Endothelial cell of umbilical vein (primary cell): Measurements from ENCODE around the gene MAEA. TPM values are rescaled to one million over a fixed set of nuclear protein-coding genes. Genes with fewer than 3 reads are reported as not detected.

Experiments used
- BruUV-seq: library from RNA; stranded (reverse); fragments of 400-500 nt; replicated peaks from 2 replicates; lab custom pipeline; 2021; lab: Mats Ljungman, UMichigan
- CTCF ChIA-PET: fragments of 300-600, 350-600 bp; sonication (Branson Sonifier 250); formaldehyde crosslinking; loops from one replicate; lab custom pipeline; 2021; ENCODE audit warnings: antibody characterized with exemption, inconsistent platforms; lab: Charles Lee
- POLR2A ChIA-PET: fragments of 300-600, 350-600 bp; sonication (Branson Sonifier 250); formaldehyde crosslinking; loops from one replicate; lab custom pipeline; 2021; ENCODE audit warnings: antibody characterized with exemption, inconsistent platforms; lab: Charles Lee
- DNase-seq: peaks from one replicate; pipeline ENCODE4 v3.0.0-alpha.2; 2011; ENCODE audit warnings: low read depth, low spot score
- FAIRE-seq: peaks from 2 replicates; lab custom pipeline; 2011; peaks lifted over from hg19 to GRCh38; lab: Jason Lieb, UNC
- H2AFZ ChIP-seq: 2 replicates; pipeline ENCODE4 v1.6.0; 2012; ENCODE audit warnings: low read depth, low read length, control low read depth, inconsistent platforms
- H3K27ac ChIP-seq: 2 replicates; pipeline ENCODE4 v1.5.1; 2011; ENCODE audit warnings: low read depth, mild to moderate bottlenecking, control low read depth, low read length, moderate library complexity; ENCODE audit not compliant: insufficient read depth
- H3K27me3 ChIP-seq, 2 experiments: 2 replicates each; pipeline versions ENCODE4 v1.6.0 to v1.6.1; 2011; ENCODE audit warnings: low read length in 2 of 2, mixed read lengths in 1 of 2; ENCODE audit not compliant: control insufficient read depth in 2 of 2, insufficient read depth in 2 of 2
- H3K36me3 ChIP-seq, 2 experiments: 2 replicates in 1 of 2; 3 replicates in 1 of 2; pipeline ENCODE4 v1.5.1; 2011; ENCODE audit warnings: low read length in 2 of 2, mild to moderate bottlenecking in 1 of 2, moderate library complexity in 1 of 2; ENCODE audit not compliant: control insufficient read depth in 2 of 2, insufficient read depth in 2 of 2; ENCODE audit errors: extremely low read depth in 1 of 2
- H3K4me1 ChIP-seq: 3 replicates; pipeline ENCODE4 v1.5.1; 2011; ENCODE audit warnings: mild to moderate bottlenecking, low read length; ENCODE audit not compliant: control insufficient read depth, insufficient read depth; ENCODE audit errors: extremely low read depth
- H3K4me2 ChIP-seq: 2 replicates; pipeline ENCODE4 v1.6.1; 2011; ENCODE audit warnings: low read length, control low read depth, mixed read lengths; ENCODE audit not compliant: insufficient read depth
- H3K4me3 ChIP-seq, 3 experiments: fragments of 200-600 bp in 1 of 3; sonication (generic), shearing (Covaris generic) in 1 of 3; replicated peaks in 1 of 3; 2 replicates each; pipeline ENCODE4 v1.5.1; 2011 to 2016; ENCODE audit warnings: control low read depth in 3 of 3, low read length in 3 of 3, mild to moderate bottlenecking in 2 of 3, inconsistent platforms in 1 of 3, low read depth in 1 of 3, moderate library complexity in 1 of 3; ENCODE audit not compliant: insufficient read depth in 1 of 3
- H3K79me2 ChIP-seq: 2 replicates; pipeline ENCODE4 v1.6.0; 2012; ENCODE audit warnings: low read length, inconsistent platforms; ENCODE audit not compliant: control insufficient read depth, insufficient read depth
- H3K9ac ChIP-seq: replicated peaks from 2 replicates; pipeline ENCODE3; 2011; ENCODE audit warnings: low read length, control low read depth; ENCODE audit not compliant: insufficient read depth; ENCODE audit errors: extremely low read depth
- H3K9me1 ChIP-seq: replicated peaks from 3 replicates; pipeline ENCODE4 v1.6.0; 2011; ENCODE audit warnings: mild to moderate bottlenecking, low read length; ENCODE audit not compliant: control insufficient read depth, insufficient read depth; ENCODE audit errors: extremely low read depth
- H3K9me3 ChIP-seq: replicated peaks from 2 replicates; pipeline ENCODE4 v1.5.1; 2012; ENCODE audit warnings: low read length, inconsistent platforms; ENCODE audit not compliant: control insufficient read depth, insufficient read depth
- H4K20me1 ChIP-seq: replicated peaks from 2 replicates; pipeline ENCODE3; 2011; ENCODE audit warnings: mild to moderate bottlenecking, low read length; ENCODE audit not compliant: control insufficient read depth, insufficient read depth; ENCODE audit errors: extremely low read depth
- EZH2 ChIP-seq: IDR thresholded peaks from 2 replicates; pipeline ENCODE4 v1.6.1; 2012; ENCODE audit warnings: borderline replicate concordance, low read depth, mild to moderate bottlenecking, moderate library complexity, low read length, inconsistent platforms; ENCODE audit not compliant: severe bottlenecking
- FOS ChIP-seq: IDR thresholded peaks from 2 replicates; pipeline ENCODE4 v1.6.1; 2011; ENCODE audit warnings: mild to moderate bottlenecking, low read length, moderate library complexity, borderline replicate concordance; ENCODE audit not compliant: insufficient read depth
- GATA2 ChIP-seq: IDR thresholded peaks from 2 replicates; pipeline ENCODE4 v1.7.0; 2011; ENCODE audit warnings: low read depth, mild to moderate bottlenecking, moderate library complexity, mixed read lengths, low read length; ENCODE audit not compliant: insufficient read length, insufficient read depth
- JUN ChIP-seq: IDR thresholded peaks from 2 replicates; pipeline ENCODE4 v1.6.1; 2011; ENCODE audit warnings: borderline replicate concordance, low read depth; ENCODE audit not compliant: insufficient read length, insufficient read depth
- MYC ChIP-seq: IDR thresholded peaks from one replicate; pipeline ENCODE4 v1.6.1; 2011; ENCODE audit warnings: mild to moderate bottlenecking, low read depth, low read length
- POLR2A ChIP-seq: IDR thresholded peaks from 2 replicates; pipeline ENCODE4 v1.6.1; 2012; ENCODE audit warnings: low read depth, mild to moderate bottlenecking, control low read depth, low read length
- POLR2AphosphoS5 ChIP-seq: IDR thresholded peaks from 2 replicates; pipeline ENCODE4 v1.6.1; 2012; ENCODE audit warnings: low read depth, mild to moderate bottlenecking, control low read depth, low read length, moderate library complexity; ENCODE audit not compliant: insufficient read depth
- dilution Hi-C: fragments of 300-500 bp; cut with MboI; formaldehyde crosslinking; loops from one replicate; pipeline ENCODE4 v1.15.0; 2019; ENCODE audit warnings: low sequenced_read_pairs; ENCODE audit not compliant: extremely low pct_ligation_motif_present
- intact Hi-C: fragments of 100-400 bp; cut with micrococcal nuclease; formaldehyde crosslinking; loops from one replicate; pipeline ENCODE4 v1.10.0; 2022
- polyA plus RNA-seq, 4 experiments: library from polyadenylated mRNA; depleted of rRNA in 3 of 4; stranded (reverse) in 3 of 4; unstranded in 1 of 4; fragments of >200 nt; gene quantifications; 2 replicates each; pipeline versions ENCODE4 v1.2.1 to v1.2.3, GENCODE V29; 2011 to 2012; ENCODE audit warnings: missing spikeins in 1 of 4
- total RNA-seq: library from RNA; stranded (reverse); gene quantifications from 2 replicates; pipeline ENCODE4 v1.2.3, GENCODE V29; 2021
- TF ChIP-seq, protein P1 (sequence below), 2 donors: IDR thresholded peaks; 1 replicate in 1 of 2; 2 replicates in 1 of 2; pipeline ENCODE4 v1.5.1; 2011; ENCODE audit warnings: low read length in 2 of 2, mild to moderate bottlenecking in 2 of 2, moderate library complexity in 2 of 2, control low read depth in 1 of 2, inconsistent platforms in 1 of 2, low read depth in 1 of 2; ENCODE audit not compliant: insufficient read depth in 1 of 2; ENCODE audit errors: extremely low read depth in 1 of 2
- TF ChIP-seq, protein P2 (sequence below): IDR thresholded peaks from 2 replicates; pipeline ENCODE4 v1.6.1; 2011; ENCODE audit not compliant: insufficient read depth, insufficient read length

The MAEA gene
- total and polyA plus RNA-seq, 2 donors (not counting 3 experiments of a cell fraction or from before 2014, with no cell fraction given), result 66.0 to 108 TPM

DNA sequence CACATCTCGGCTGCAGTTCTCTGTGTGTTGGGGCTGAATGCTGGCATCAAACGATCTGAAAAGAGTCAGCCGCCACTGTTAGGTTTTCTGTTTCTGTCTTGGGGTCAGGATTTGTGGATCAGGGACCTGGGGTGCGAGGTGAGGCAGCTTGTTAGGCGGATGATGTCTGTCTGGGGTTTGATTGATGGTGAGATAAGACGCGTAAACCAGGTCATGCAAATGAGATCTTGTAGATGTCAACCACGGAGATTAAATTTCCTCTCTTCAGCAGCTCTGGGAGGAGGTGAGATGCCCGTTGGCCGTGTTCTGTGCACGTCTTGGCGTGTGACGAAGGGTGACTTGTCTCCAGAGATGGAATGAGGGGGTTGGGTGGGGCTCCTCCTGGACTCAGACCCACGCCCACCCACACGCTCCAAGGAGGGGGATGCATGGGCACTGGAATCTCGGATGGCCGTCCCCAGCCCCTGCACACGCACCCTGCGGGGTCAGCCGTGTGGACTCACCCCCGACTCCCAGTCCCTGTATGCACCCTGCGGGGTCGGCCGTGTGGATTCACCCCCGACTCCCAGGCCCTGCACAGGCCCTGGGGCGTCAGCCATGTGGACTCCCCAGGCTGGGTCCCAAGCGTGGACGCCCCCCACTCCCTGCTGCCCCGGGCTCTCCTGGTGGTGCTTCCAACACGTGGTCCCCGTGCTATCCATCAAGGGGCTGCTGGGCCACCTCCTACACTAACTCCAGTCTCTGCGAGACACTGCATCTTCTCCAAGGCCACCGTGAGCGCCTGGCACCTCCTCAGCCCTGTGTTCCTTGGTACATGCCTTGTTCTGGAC is 41.3 kb downstream of the MAEA start:
- POLR2A ChIA-PET, result no interaction called here
- H3K9me1 ChIP-seq, result no peaks in the 10 kb centered on the region
- H3K4me1 ChIP-seq, result no peaks in the 10 kb centered on the region
- no peak overlapping the region for H3K4me2 ChIP-seq
- no peaks in the 10 kb centered on the region for H3K27me3 ChIP-seq
- TF ChIP-seq GATA2, result no peak
- FAIRE-seq (no peak), DNase-seq (no peak)
- intact Hi-C loops (no loop called here), dilution Hi-C loops (no loop called here)
- no peak overlapping the region for H3K4me3 ChIP-seq
- no peak overlapping the region for H3K27ac ChIP-seq
- H3K9me3 ChIP-seq, result no peaks in the 10 kb centered on the region
- no peak overlapping the region for H2AFZ ChIP-seq
- CTCF ChIA-PET, result no interaction called here
- no TSS peak for BruUV-seq
- H3K79me2 ChIP-seq, result peaks cover 3% of the 10 kb centered on the region
- peaks cover 2 to 35% of the 10 kb centered on the region in 2 experiments for H3K36me3 ChIP-seq
- no peak overlapping the region for H3K9ac ChIP-seq
- H4K20me1 ChIP-seq, result no peaks in the 10 kb centered on the region

DNA sequence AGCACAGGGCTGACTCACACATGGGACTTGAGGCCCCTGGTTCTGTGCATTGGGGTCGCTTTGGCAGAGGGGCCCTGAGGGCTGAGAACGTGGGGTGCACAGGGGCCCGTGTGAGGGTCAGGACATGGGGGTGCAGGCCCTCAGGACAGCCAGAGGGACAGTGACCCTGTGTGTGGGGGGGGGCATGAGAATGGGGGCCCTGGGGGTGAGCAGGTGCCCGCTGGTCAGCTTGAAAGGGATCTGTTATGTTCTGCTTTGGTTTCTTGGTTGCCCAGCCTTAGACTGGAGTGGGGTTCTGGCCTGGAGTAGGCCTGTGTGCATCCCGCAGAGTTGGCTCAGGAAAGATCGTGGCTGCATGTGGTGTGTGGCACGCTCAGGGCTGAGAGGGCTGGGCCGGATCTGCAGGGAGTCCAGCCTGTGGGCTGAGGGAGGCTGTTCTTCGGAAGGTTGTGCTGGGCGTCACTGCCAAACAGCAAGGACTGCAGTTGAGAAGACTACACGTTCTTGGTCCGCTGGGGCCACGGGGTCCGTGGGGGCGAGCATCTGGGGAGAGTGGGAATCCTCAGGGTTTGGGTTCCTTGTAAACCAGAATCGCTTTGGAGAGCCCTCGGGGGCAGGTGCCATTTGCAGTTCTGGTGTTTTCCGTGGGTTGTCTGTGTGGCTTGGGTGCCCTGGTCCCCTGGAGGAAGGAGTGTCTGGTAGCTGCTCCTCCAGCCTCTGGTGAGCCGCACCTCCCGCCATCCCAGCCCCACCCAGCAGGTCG is 42.1 kb downstream of the MAEA start:
- DNase-seq, result no peak
- Histone ChIP-seq H3K36me3 (peaks cover 2 to 42% of the 10 kb centered on the region in 2 experiments), H3K27ac (no peak overlapping the region), H3K27me3 (no peaks in the 10 kb centered on the region), H3K9me1 (no peaks in the 10 kb centered on the region), H2AFZ (no peak overlapping the region), H4K20me1 (no peaks in the 10 kb centered on the region), H3K4me3 (no peak overlapping the region), H3K4me1 (no peaks in the 10 kb centered on the region), H3K9me3 (no peaks in the 10 kb centered on the region), H3K9ac (no peak overlapping the region), H3K79me2 (peaks cover 3% of the 10 kb centered on the region), H3K4me2 (no peak overlapping the region)
- no peak for TF ChIP-seq MYC
- TF ChIP-seq, protein P1, sequence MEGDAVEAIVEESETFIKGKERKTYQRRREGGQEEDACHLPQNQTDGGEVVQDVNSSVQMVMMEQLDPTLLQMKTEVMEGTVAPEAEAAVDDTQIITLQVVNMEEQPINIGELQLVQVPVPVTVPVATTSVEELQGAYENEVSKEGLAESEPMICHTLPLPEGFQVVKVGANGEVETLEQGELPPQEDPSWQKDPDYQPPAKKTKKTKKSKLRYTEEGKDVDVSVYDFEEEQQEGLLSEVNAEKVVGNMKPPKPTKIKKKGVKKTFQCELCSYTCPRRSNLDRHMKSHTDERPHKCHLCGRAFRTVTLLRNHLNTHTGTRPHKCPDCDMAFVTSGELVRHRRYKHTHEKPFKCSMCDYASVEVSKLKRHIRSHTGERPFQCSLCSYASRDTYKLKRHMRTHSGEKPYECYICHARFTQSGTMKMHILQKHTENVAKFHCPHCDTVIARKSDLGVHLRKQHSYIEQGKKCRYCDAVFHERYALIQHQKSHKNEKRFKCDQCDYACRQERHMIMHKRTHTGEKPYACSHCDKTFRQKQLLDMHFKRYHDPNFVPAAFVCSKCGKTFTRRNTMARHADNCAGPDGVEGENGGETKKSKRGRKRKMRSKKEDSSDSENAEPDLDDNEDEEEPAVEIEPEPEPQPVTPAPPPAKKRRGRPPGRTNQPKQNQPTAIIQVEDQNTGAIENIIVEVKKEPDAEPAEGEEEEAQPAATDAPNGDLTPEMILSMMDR (IDR thresholded peaks at IDR 0.05; ENCODE audit: extremely low read depth in 1 of 2, insufficient read depth in 1 of 2, low read depth in 1 of 2, low read length in 2 of 2), result no peak
- TF ChIP-seq EZH2, result no peak
- no peak for TF ChIP-seq JUN
- TF ChIP-seq POLR2A, result no peak
- no peak for TF ChIP-seq FOS
- TF ChIP-seq GATA2, result no peak
- TF ChIP-seq, protein P2, sequence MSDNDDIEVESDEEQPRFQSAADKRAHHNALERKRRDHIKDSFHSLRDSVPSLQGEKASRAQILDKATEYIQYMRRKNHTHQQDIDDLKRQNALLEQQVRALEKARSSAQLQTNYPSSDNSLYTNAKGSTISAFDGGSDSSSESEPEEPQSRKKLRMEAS, result no peak
- TF ChIP-seq POLR2AphosphoS5, result no peak
- dilution Hi-C loops, result no loop called here
- FAIRE-seq, result no peak
- intact Hi-C loops, result no loop called here
- POLR2A ChIA-PET, result interaction anchor here (1.0 kb wide), 1 partner anchor 37 kb away, joined by 3 read pairs; no protein-coding TSS in a partner anchor
- CTCF ChIA-PET, result no interaction called here
- no TSS peak for BruUV-seq
